ENCODE measurements around the gene EMC8. TPM values are rescaled to one million over a fixed set of nuclear protein-coding genes. Genes with fewer than 3 reads are reported as not detected.
"Not testable (repeated sequence)": the region's sequence is repeated elsewhere in the genome, so short reads cannot be mapped to it uniquely, and the experiment has no call there.

Gene EMC8
- total RNA-seq, 8 experiments from 2014 or later = 13.5 to 32.5 (median 25.6) TPM

- in situ Hi-C loops (cut with MboI; ENCODE audit: low pct_unique_long_range_greater_than_20kb in 2 of 9, low sequenced_read_pairs in 9 of 9, unreplicated experiment in 9 of 9) = loop anchor here in 1 of 9 experiments (25.0 kb wide), 1 partner anchor 172 kb away; no protein-coding TSS in a partner anchor
- H3K4me3 ChIP-seq = no peak overlapping the region
- 93 to 100% methylated on average over 2 to 7 of the region's 9 CpGs; no CpG with 5 or more reads in 8 of the 10 experiments for WGBS, 10 experiments
- no peaks in the 10 kb centered on the region for H3K4me1 ChIP-seq (replicated peaks in 1 of 2)
- no peak for ATAC-seq (replicated peaks in 6 of 8)
- no peak overlapping the region for H3K27ac ChIP-seq
These were observed 41.1 kb upstream of the EMC8 start for GRCh38 chr16:85840395-85840794.

- no peaks in the 10 kb centered on the region for H3K4me1 ChIP-seq (replicated peaks in 1 of 2)
- H3K4me3 ChIP-seq = no peak overlapping the region
- in situ Hi-C loops (cut with MboI; ENCODE audit: low pct_unique_long_range_greater_than_20kb in 2 of 9, low sequenced_read_pairs in 9 of 9, unreplicated experiment in 9 of 9) = loop anchor here in 1 of 9 experiments (25.0 kb wide), 1 partner anchor 173 kb away; no protein-coding TSS in a partner anchor
- no peak for ATAC-seq (replicated peaks in 6 of 8)
- no peak overlapping the region for H3K27ac ChIP-seq
- WGBS, 10 experiments = 60 to 90% (median 72%) methylated on average over 1 to 13 of the region's 24 CpGs; no CpG with 5 or more reads in 7 of the 10 experiments
These were observed 40.4 kb upstream of the EMC8 start for GRCh38 chr16:85839681-85840240.

GRCh38 chr16:85838876-85839585 is 39.7 kb upstream of the EMC8 start:
- 20 to 100% (median 66%) methylated on average over 1 to 6 of the region's 21 CpGs; no CpG with 5 or more reads in 5 of the 10 experiments for WGBS, 10 experiments
- no peaks in the 10 kb centered on the region for H3K4me1 ChIP-seq (replicated peaks in 1 of 2)
- no peak overlapping the region for H3K4me3 ChIP-seq
- H3K27ac ChIP-seq = no peak overlapping the region
- ATAC-seq (replicated peaks in 6 of 8) = no peak
- in situ Hi-C loops (cut with MboI; ENCODE audit: low pct_unique_long_range_greater_than_20kb in 2 of 9, low sequenced_read_pairs in 9 of 9, unreplicated experiment in 9 of 9) = loop anchor here in 1 of 9 experiments (25.0 kb wide), 1 partner anchor 173 kb away; no protein-coding TSS in a partner anchor

- WGBS, 10 experiments = 22 to 88% (median 81%) methylated on average over 1 to 10 of the region's 11 CpGs; no CpG with 5 or more reads in 4 of the 10 experiments
- Histone ChIP-seq H3K4me1 (replicated peaks in 1 of 2) (no peaks in the 10 kb centered on the region), H3K4me3 (no peak overlapping the region), H3K27ac (no peak overlapping the region)
- in situ Hi-C loops (cut with MboI; ENCODE audit: low pct_unique_long_range_greater_than_20kb in 2 of 9, low sequenced_read_pairs in 9 of 9, unreplicated experiment in 9 of 9) = loop anchor here in 1 of 9 experiments (25.0 kb wide), 1 partner anchor 174 kb away; no protein-coding TSS in a partner anchor
- ATAC-seq (replicated peaks in 6 of 8) = no peak
These were observed 39.0 kb upstream of the EMC8 start for GRCh38 chr16:85838381-85838780.

- not testable (repeated sequence) for ATAC-seq (replicated peaks in 6 of 8); H3K4me3 ChIP-seq
- WGBS, 10 experiments = 23 to 100% (median 60%) methylated on average over 1 to 4 of the region's 4 CpGs; no CpG with 5 or more reads in 1 of the 10 experiments
These were observed 38.3 kb upstream of the EMC8 start for GRCh38 chr16:85837654-85838053.

GRCh38 chr16:85836706-85837582 is 37.6 kb upstream of the EMC8 start:
- ATAC-seq (replicated peaks in 6 of 8) = no peak
- Histone ChIP-seq H3K4me1 (replicated peaks in 1 of 2) (no peaks in the 10 kb centered on the region), H3K4me3 (no peak overlapping the region), H3K27ac (no peak overlapping the region)
- WGBS, 10 experiments = 53 to 87% (median 70%) methylated on average over 3 to 14 of the region's 24 CpGs; no CpG with 5 or more reads in 5 of the 10 experiments
- in situ Hi-C loops (cut with MboI; ENCODE audit: low pct_unique_long_range_greater_than_20kb in 2 of 9, low sequenced_read_pairs in 9 of 9, unreplicated experiment in 9 of 9) = loop anchor here in 1 of 9 experiments (25.0 kb wide), 1 partner anchor 175 kb away; no protein-coding TSS in a partner anchor

More at GRCh38 chr16:85837654-85838053, 38.3 kb upstream of the EMC8 start:
- H3K27ac ChIP-seq; H3K4me1 ChIP-seq (replicated peaks in 1 of 2): not testable (repeated sequence)
- in situ Hi-C loops (cut with MboI; ENCODE audit: low pct_unique_long_range_greater_than_20kb in 2 of 9, low sequenced_read_pairs in 9 of 9, unreplicated experiment in 9 of 9) = loop anchor here in 1 of 9 experiments (25.0 kb wide), 1 partner anchor 175 kb away; no protein-coding TSS in a partner anchor

- H3K27ac ChIP-seq = no peak overlapping the region
- in situ Hi-C loops (cut with MboI; ENCODE audit: low pct_unique_long_range_greater_than_20kb in 2 of 9, low sequenced_read_pairs in 9 of 9, unreplicated experiment in 9 of 9) = loop anchor here in 1 of 9 experiments (25.0 kb wide), 1 partner anchor 176 kb away; no protein-coding TSS in a partner anchor
- ATAC-seq (replicated peaks in 6 of 8) = no peak
- WGBS, 10 experiments = 8 to 74% (median 58%) methylated on average over 3 to 8 of the region's 22 CpGs; no CpG with 5 or more reads in 2 of the 10 experiments
- no peaks in the 10 kb centered on the region for H3K4me1 ChIP-seq (replicated peaks in 1 of 2)
- H3K4me3 ChIP-seq = no peak overlapping the region
These were observed 36.8 kb upstream of the EMC8 start for GRCh38 chr16:85835956-85836705.

GRCh38 chr16:85835227-85835751 is 35.9 kb upstream of the EMC8 start:
- Histone ChIP-seq H3K27ac (no peak overlapping the region), H3K4me3 (no peak overlapping the region), H3K4me1 (replicated peaks in 1 of 2) (no peaks in the 10 kb centered on the region)
- in situ Hi-C loops (cut with MboI; ENCODE audit: low pct_unique_long_range_greater_than_20kb in 2 of 9, low sequenced_read_pairs in 9 of 9, unreplicated experiment in 9 of 9) = loop anchor here in 1 of 9 experiments (25.0 kb wide), 1 partner anchor 177 kb away; no protein-coding TSS in a partner anchor
- WGBS, 10 experiments = 10 to 92% (median 60%) methylated on average over 1 to 6 of the region's 21 CpGs; no CpG with 5 or more reads in 5 of the 10 experiments
- ATAC-seq (replicated peaks in 6 of 8) = no peak

GRCh38 chr16:85834741-85835140 is 35.4 kb upstream of the EMC8 start:
- Histone ChIP-seq H3K4me3 (no peak overlapping the region), H3K4me1 (replicated peaks in 1 of 2) (no peaks in the 10 kb centered on the region), H3K27ac (no peak overlapping the region)
- no peak for ATAC-seq (replicated peaks in 6 of 8)
- in situ Hi-C loops (cut with MboI; ENCODE audit: low pct_unique_long_range_greater_than_20kb in 2 of 9, low sequenced_read_pairs in 9 of 9, unreplicated experiment in 9 of 9) = loop anchor here in 1 of 9 experiments (25.0 kb wide), 1 partner anchor 178 kb away; no protein-coding TSS in a partner anchor
- WGBS, 10 experiments = 57 to 60% (median 60%) methylated on average over 1 to 2 of the region's 5 CpGs; no CpG with 5 or more reads in 7 of the 10 experiments

GRCh38 chr16:85833219-85833920 is 34.0 kb upstream of the EMC8 start:
- in situ Hi-C loops (cut with MboI; ENCODE audit: low pct_unique_long_range_greater_than_20kb in 2 of 9, low sequenced_read_pairs in 9 of 9, unreplicated experiment in 9 of 9) = loop anchor here in 1 of 9 experiments (25.0 kb wide), 1 partner anchor 179 kb away; no protein-coding TSS in a partner anchor
- WGBS, 10 experiments = 27 to 89% (median 63%) methylated on average over 1 to 17 of the region's 22 CpGs; no CpG with 5 or more reads in 2 of the 10 experiments
- Histone ChIP-seq H3K27ac (no peak overlapping the region), H3K4me3 (no peak overlapping the region), H3K4me1 (replicated peaks in 1 of 2) (no peaks in the 10 kb centered on the region)
- ATAC-seq (replicated peaks in 6 of 8) = no peak

GRCh38 chr16:85832570-85833218 is 33.4 kb upstream of the EMC8 start:
- in situ Hi-C loops (cut with MboI; ENCODE audit: low pct_unique_long_range_greater_than_20kb in 2 of 9, low sequenced_read_pairs in 9 of 9, unreplicated experiment in 9 of 9) = loop anchor here in 1 of 9 experiments (25.0 kb wide), 1 partner anchor 180 kb away; no protein-coding TSS in a partner anchor
- Histone ChIP-seq H3K27ac (no peak overlapping the region), H3K4me1 (replicated peaks in 1 of 2) (no peaks in the 10 kb centered on the region), H3K4me3 (no peak overlapping the region)
- 40 to 100% (median 60%) methylated on average over 1 to 13 of the region's 21 CpGs for WGBS, 10 experiments
- no peak for ATAC-seq (replicated peaks in 6 of 8)

All from motor neuron (in vitro differentiated cells).